Pancreas (tissue), 10 donors: ENCODE data around the gene MAPK11. TPM values are rescaled to one million over a fixed set of nuclear protein-coding genes. Genes with fewer than 3 reads are reported as not detected.
A peak's percentile ranks its signal among the peaks of the same experiment; 100 is the strongest.

ENCODE experiments used
- ATAC-seq, 4 donors: fragments of 200-7000 bp; cut with Tn5 transposase; one replicate each; pipeline versions ENCODE4 v1.8.0 to v1.9.1; 2020; ENCODE audit warnings: mild to moderate bottlenecking in 4 of 4, moderate library complexity in 4 of 4
- DNase-seq, 6 donors: peaks; one replicate each; pipeline ENCODE4 v3.0.0-alpha.2; 2020
- FAIRE-seq: peaks from 2 replicates; lab custom pipeline; 2012; peaks lifted over from hg19 to GRCh38; lab: Jason Lieb, UNC
- H3K27ac ChIP-seq, 4 donors: fragments of 200-600 bp; sonication (generic); 1 replicate in 3 of 4; 2 replicates in 1 of 4; pipeline versions ENCODE4 v1.5.0 to v1.8.0; 2020
- H3K27me3 ChIP-seq, 4 donors: fragments of 200-600 bp; one replicate each; pipeline ENCODE4 v1.8.0; 2021
- H3K36me3 ChIP-seq, 3 donors: fragments of 200-600 bp; sonication (generic) in 1 of 3; one replicate each; pipeline versions ENCODE4 v1.5.0 to v1.8.0; 2020 to 2021
- H3K4me1 ChIP-seq, 3 donors: fragments of 200-600 bp; one replicate each; pipeline ENCODE4 v1.8.0; 2021
- H3K4me3 ChIP-seq, 4 donors: fragments of 200-600 bp; sonication (generic) in 2 of 4; one replicate each; pipeline versions ENCODE4 v1.5.0 to v1.8.0; 2020 to 2021
- H3K9me3 ChIP-seq, 4 donors: fragments of 200-600 bp; one replicate each; pipeline ENCODE4 v1.8.0; 2021
- WGBS, 2 donors: extraction: QIAGEN DNeasy Blood & Tissue Kit; methylation state at CpG; one replicate each; pipeline ENCODE4 v1.1.7; 2013; 5-methylcytosine and 5-hydroxymethylcytosine counted together
- intact Hi-C, 3 donors: fragments of 100-400 bp; cut with DNase I; formaldehyde crosslinking; loops; one replicate each; pipeline versions ENCODE4 v1.11.1 to v1.14.2; 2022
- polyA plus RNA-seq, 2 donors: library from polyadenylated mRNA; stranded (reverse); fragments of 200-250 nt; gene quantifications; one replicate each; pipeline ENCODE4 v1.2.3, GENCODE V29; 2013
- total RNA-seq, 6 donors: library from RNA; stranded (reverse); fragmentation: NEBNext Ultra II Directional in 4 of 6; extraction: Animal tissue kit (Norgen Biotek cat#: 25700) in 4 of 6; gene quantifications; one replicate each; pipeline versions ENCODE4 v1.2.1 to v1.2.4, GENCODE V29; 2021 to 2023
- TF ChIP-seq, protein P1 (sequence below), 4 donors: fragments of 200-600 bp; sonication (generic) in 3 of 4; IDR thresholded peaks; one replicate each; pipeline versions ENCODE4 v1.5.0 to v1.8.0; 2021; ENCODE audit warnings: antibody characterized with exemption in 4 of 4
- donor health status: healthy with polysubstance abuse.
- donor health status: DM: no; HTN: no; CAD: no; lungs with moderate emphysema.
- donor health status: DM: no; HTN: no; CAD: no.
- donor health status: control.
- donor health status: control.
- donor health status: Bipolar disorder and iron deficiency.
- donor health status: DM: yes; HTN: yes; CAD: no.
- donor health status: DM: no; HTN: no; CAD: no.
- donor health status: DM: no; HTN: no; CAD: no.
- donor health status: DM: yes; HTN: yes; CAD: no.

The MAPK11 gene
- total and polyA plus RNA-seq, 8 donors, result 1.3 to 22.2 (median 3.2) TPM

DNA sequence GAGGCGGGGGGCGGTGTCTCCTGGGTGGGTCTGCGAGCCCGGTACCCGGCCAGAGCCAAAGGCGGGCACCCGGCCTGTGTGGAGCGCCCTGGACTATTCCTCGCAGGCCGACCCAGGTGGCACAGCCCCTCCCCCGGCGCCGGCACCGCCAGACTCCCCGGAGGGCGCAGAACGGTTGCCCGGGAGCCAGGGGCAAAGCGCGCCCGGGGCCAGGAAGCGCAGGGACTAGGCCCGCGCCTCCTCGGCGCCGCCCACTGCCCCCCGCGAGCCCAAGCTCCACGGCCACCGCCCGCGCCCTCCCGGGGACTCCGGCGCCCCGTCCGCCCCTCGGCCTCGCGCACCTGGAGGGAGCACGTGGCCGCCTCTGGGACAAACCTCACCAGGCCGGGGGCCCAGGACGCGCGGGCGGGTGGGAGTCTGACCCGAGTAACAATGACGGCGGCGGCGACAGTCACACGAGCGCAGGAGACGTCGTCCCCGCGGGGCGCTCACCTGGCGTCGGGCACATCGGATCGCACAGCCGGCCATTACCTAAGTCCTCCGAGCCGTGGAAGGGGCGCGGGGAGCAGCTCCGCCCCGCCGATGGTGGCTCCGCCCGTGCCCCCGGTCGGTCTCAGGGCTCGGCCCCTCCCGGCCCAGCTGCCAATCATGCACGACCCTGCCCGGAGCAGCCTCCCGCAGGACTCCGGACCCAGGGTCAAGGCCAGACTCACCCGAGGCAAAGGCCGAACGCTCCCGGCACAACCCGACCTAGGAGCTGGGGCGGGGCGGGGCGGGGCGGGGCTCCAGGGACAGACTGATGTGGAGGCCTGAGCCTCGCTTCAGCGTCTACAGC is 29.8 kb upstream of the MAPK11 start:
- Histone ChIP-seq H3K9me3 (no peaks in the 10 kb centered on the region), H3K27me3 (no peaks in the 10 kb centered on the region), H3K36me3 (no peaks in the 10 kb centered on the region), H3K4me1 (peaks cover 17 to 66% (median 28%) of the 10 kb centered on the region in 3 donors), H3K27ac (peak overlapping the region; percentile 22 to 52 (median 34)), H3K4me3 (peak overlapping the region in 2 of 4 donors; percentile 17 to 24)
- 66 to 70% methylated on average over 84 to 93 of the region's 93 CpGs for whole genome bisulfite sequencing, 2 donors
- ATAC-seq (no peak), FAIRE-seq (no peak), DNase-seq (peak in 1 of 6 donors; percentile 49)
- intact Hi-C loops, result no loop called here
- TF ChIP-seq, protein P1, sequence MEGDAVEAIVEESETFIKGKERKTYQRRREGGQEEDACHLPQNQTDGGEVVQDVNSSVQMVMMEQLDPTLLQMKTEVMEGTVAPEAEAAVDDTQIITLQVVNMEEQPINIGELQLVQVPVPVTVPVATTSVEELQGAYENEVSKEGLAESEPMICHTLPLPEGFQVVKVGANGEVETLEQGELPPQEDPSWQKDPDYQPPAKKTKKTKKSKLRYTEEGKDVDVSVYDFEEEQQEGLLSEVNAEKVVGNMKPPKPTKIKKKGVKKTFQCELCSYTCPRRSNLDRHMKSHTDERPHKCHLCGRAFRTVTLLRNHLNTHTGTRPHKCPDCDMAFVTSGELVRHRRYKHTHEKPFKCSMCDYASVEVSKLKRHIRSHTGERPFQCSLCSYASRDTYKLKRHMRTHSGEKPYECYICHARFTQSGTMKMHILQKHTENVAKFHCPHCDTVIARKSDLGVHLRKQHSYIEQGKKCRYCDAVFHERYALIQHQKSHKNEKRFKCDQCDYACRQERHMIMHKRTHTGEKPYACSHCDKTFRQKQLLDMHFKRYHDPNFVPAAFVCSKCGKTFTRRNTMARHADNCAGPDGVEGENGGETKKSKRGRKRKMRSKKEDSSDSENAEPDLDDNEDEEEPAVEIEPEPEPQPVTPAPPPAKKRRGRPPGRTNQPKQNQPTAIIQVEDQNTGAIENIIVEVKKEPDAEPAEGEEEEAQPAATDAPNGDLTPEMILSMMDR (IDR thresholded peaks at IDR 0.05), result no peak

DNA sequence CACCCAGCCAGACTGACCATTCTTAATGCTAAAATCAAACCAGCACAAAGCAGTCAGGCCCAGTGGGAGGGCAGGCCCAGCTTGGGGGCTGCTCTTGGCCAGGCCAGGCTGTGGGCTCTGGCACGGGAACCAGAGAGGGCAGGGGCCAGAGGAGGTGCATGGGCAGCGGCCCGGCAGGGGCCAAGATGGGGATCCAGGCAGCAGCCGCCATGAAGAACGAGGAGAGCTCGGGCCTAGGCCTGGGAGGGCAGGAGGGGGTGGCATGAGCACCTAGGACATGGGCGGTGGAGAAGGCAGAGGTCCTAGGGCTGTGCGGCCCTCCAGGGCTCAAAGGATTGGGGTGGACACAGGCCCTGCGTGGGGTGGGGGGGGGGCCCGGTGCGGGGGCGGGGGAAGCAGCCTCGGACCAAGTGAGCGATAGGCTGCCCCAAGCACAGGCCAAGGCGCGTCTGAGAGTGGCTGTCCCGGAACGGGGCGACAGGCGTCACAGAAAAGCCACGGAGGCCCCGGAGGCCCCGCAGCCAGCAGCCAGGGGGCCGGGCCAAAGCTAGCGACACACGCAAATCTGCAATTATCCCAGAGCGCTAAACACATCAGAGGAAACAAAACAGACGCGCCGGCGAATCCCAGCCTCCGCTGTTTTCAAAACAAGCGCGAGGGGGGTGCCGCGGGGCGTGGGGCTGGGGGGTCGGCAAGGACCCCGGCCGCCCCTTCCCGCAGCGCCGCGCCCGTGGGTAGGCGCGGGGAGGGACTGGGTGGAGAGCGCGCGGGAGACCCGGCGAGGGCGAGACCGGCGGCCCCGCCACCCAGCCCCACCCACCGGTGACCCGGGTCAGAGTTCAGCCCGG is 29.0 kb upstream of the MAPK11 start:
- no peak for FAIRE-seq
- intact Hi-C loops, result no loop called here
- TF ChIP-seq, protein P1 (IDR thresholded peaks at IDR 0.05), result no peak
- DNase-seq, result no peak
- no peaks in the 10 kb centered on the region for H3K36me3 ChIP-seq
- H3K9me3 ChIP-seq, result no peaks in the 10 kb centered on the region
- WGBS, 2 donors, result 70 to 75% methylated on average over 53 to 59 of the region's 59 CpGs
- peak overlapping the region in 2 of 4 donors; percentile 17 to 24 for H3K4me3 ChIP-seq
- ATAC-seq, result no peak
- H3K27me3 ChIP-seq, result no peaks in the 10 kb centered on the region
- peaks cover 15 to 67% (median 23%) of the 10 kb centered on the region in 3 donors for H3K4me1 ChIP-seq
- H3K27ac ChIP-seq, result peak overlapping the region; percentile 29 to 52 (median 34)

DNA sequence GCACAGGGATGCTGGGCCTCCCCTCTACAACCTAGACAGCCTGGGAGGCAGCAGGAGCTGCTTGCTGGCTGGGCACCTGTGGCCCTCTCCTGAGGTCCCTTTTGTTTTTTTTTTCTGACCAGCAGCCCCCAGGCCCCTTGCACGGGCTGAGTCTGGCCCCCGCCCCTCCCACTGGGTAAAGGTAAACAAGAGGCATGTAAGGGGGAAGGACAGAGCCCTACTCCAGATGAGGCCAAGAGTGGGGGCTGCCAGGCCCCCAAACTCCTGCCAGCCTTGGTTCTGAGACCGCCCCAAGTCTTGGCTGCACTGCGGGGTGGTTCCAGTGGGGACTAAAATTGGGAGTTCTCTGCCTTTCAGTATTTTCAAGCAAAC is 28.1 kb upstream of the MAPK11 start:
- no peaks in the 10 kb centered on the region for H3K27me3 ChIP-seq
- TF ChIP-seq, protein P1 (IDR thresholded peaks at IDR 0.05), result no peak
- ATAC-seq (no peak), FAIRE-seq (no peak), DNase-seq (no peak)
- H3K4me3 ChIP-seq, result no peak overlapping the region
- H3K36me3 ChIP-seq, result no peaks in the 10 kb centered on the region
- peak overlapping the region in 3 of 4 donors; percentile 28 to 31 (median 29) for H3K27ac ChIP-seq
- 76 to 84% methylated on average over 4 of the region's 4 CpGs for WGBS, 2 donors
- H3K9me3 ChIP-seq, result no peaks in the 10 kb centered on the region
- peaks cover 15 to 65% (median 23%) of the 10 kb centered on the region in 3 donors for H3K4me1 ChIP-seq
- intact Hi-C loops, result no loop called here

DNA sequence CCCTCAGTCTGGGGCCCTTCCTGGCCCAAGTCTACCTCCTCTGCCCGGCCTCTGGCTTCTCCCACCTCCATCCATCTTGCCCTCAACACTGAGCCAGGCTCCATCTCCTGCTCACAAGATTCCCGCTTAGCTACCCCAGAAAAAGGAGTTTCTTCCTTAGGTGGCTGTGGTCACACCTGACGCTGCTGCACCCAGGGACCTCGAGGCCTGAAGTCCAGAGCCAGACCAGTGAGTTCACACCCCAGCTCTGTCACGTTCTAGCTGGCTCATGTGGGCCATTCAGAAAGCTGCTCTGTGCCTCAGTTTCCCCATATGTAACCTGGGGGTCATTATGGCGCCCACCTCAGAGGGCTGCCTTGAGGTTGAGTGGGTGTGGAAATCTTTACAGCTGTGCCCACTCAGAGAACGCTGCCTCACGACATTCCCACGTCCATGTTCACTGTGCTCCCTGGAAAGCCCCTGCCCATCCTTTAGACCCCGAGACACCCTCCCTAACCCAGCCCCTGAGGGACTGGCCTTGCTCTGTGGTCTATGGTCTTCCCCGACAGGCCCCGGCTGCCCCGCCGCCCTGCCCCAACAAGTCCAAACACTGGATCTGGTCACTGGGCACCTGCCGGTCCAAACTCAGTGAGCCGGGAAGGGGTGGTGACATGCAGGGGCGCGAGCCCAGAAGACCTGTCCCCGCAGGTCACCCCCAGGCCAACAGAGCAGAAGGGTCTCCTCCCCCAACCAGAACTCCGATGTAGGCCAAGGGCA is 27.5 kb upstream of the MAPK11 start:
- Histone ChIP-seq H3K27ac (peak overlapping the region; percentile 8 to 31 (median 28)), H3K4me3 (no peak overlapping the region), H3K27me3 (no peaks in the 10 kb centered on the region), H3K36me3 (no peaks in the 10 kb centered on the region), H3K9me3 (no peaks in the 10 kb centered on the region), H3K4me1 (peaks cover 17 to 63% (median 23%) of the 10 kb centered on the region in 3 donors)
- ATAC-seq (no peak), DNase-seq (no peak), FAIRE-seq (no peak)
- intact Hi-C loops, result no loop called here
- TF ChIP-seq, protein P1 (IDR thresholded peaks at IDR 0.05), result no peak
- 83 to 84% methylated on average over 20 of the region's 20 CpGs for WGBS, 2 donors
